ENCODE measurements around the gene GPR21. TPM values are rescaled to one million over a fixed set of nuclear protein-coding genes. Genes with fewer than 3 reads are reported as not detected.

Gene GPR21
- total RNA-seq, 1 experiment from 2014 or later, result 0.63 TPM

GRCh38 chr9:123065196-123065595, 31.7 kb downstream of the GPR21 start (continued):
- TF ChIP-seq, protein P1, sequence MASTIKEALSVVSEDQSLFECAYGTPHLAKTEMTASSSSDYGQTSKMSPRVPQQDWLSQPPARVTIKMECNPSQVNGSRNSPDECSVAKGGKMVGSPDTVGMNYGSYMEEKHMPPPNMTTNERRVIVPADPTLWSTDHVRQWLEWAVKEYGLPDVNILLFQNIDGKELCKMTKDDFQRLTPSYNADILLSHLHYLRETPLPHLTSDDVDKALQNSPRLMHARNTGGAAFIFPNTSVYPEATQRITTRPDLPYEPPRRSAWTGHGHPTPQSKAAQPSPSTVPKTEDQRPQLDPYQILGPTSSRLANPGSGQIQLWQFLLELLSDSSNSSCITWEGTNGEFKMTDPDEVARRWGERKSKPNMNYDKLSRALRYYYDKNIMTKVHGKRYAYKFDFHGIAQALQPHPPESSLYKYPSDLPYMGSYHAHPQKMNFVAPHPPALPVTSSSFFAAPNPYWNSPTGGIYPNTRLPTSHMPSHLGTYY (CRISPR knock-in tag; IDR thresholded peaks at IDR 0.05), result no peak
- TF ChIP-seq ZSCAN18 (CRISPR knock-in tag; IDR thresholded peaks at IDR 0.05), result no peak

- CTCF ChIA-PET, result no interaction called here
- Mint-ChIP-seq H3K27me3 (ENCODE audit: low read depth) (no peaks in the 10 kb centered on the region), H3K36me3 (peaks cover 40% of the 10 kb centered on the region), H3K27ac (no peak overlapping the region), H3K4me1 (peaks cover 38% of the 10 kb centered on the region), H3K4me3 (no peak overlapping the region), H3K9me3 (no peaks in the 10 kb centered on the region)
- POLR2A ChIA-PET, result no interaction called here
- TF ChIP-seq CBFB (CRISPR knock-in tag; IDR thresholded peaks at IDR 0.05; ENCODE audit: low read depth) (no peak), USF2 (CRISPR knock-in tag; IDR thresholded peaks at IDR 0.05) (no peak), AFF4 (CRISPR knock-in tag; IDR thresholded peaks at IDR 0.05; ENCODE audit: borderline replicate concordance) (no peak), RORB (CRISPR knock-in tag; IDR thresholded peaks at IDR 0.05) (no peak), NFATC4 (CRISPR knock-in tag; IDR thresholded peaks at IDR 0.05) (no peak), RELA (CRISPR knock-in tag; IDR thresholded peaks at IDR 0.05; ENCODE audit: borderline replicate concordance) (no peak), TCF7 (CRISPR knock-in tag; IDR thresholded peaks at IDR 0.05; ENCODE audit: low read depth) (no peak), ZNF512 (CRISPR knock-in tag; IDR thresholded peaks at IDR 0.05; ENCODE audit: borderline replicate concordance) (no peak), MXD4 (CRISPR knock-in tag; IDR thresholded peaks at IDR 0.05; ENCODE audit: borderline replicate concordance) (no peak), ESRRA (CRISPR knock-in tag; IDR thresholded peaks at IDR 0.05; ENCODE audit: borderline replicate concordance) (no peak), CTCF (IDR thresholded peaks at IDR 0.05) (no peak)
- ATAC-seq (no peak), DNase-seq (ENCODE audit: low spot score) (no peak)
These were observed 33.7 kb downstream of the GPR21 start for GRCh38 chr9:123067136-123067535.

Data from WTC11 (cell line).